ENCODE results near the gene RABGAP1. TPM values are rescaled to one million over a fixed set of nuclear protein-coding genes. Genes with fewer than 3 reads are reported as not detected.
"Not testable (repeated sequence)": the region's sequence is repeated elsewhere in the genome, so short reads cannot be mapped to it uniquely, and the experiment has no call there.

The RABGAP1 gene
- 38.3 TPM for polyA plus RNA-seq
- long read RNA-seq, donor 1, result 0 reads
- long read RNA-seq, donor 2, full-length matches to known transcripts, result 2 of 2 reads
- long read RNA-seq, donor 2, partial matches to known transcripts, result 0 of 2 reads
- long read RNA-seq, donor 2, other reads (novel, unspliced or antisense), result 0 of 2 reads
- long read RNA-seq, donor 3, result 0 reads
- long read RNA-seq, donor 4, partial matches to known transcripts, result 0 of 1 reads
- long read RNA-seq, donor 4, other reads (novel, unspliced or antisense), result 0 of 1 reads
- long read RNA-seq, donor 5, result 0 reads
- long read RNA-seq, donor 6, full-length matches to known transcripts, result 4 of 71 reads
- long read RNA-seq, donor 6, partial matches to known transcripts, result 67 of 71 reads
- long read RNA-seq, donor 6, other reads (novel, unspliced or antisense), result 0 of 71 reads
- long read RNA-seq, donor 7, partial matches to known transcripts, result 55 of 55 reads
- long read RNA-seq, donor 7, other reads (novel, unspliced or antisense), result 0 of 55 reads
- long read RNA-seq, donor 8, partial matches to known transcripts, result 0 of 2 reads
- long read RNA-seq, donor 8, other reads (novel, unspliced or antisense), result 0 of 2 reads
- long read RNA-seq, donor 9, partial matches to known transcripts, result 38 of 38 reads
- long read RNA-seq, donor 9, other reads (novel, unspliced or antisense), result 0 of 38 reads
- long read RNA-seq, donor 10, full-length matches to known transcripts, result 2 of 45 reads
- long read RNA-seq, donor 10, partial matches to known transcripts, result 43 of 45 reads
- long read RNA-seq, donor 10, other reads (novel, unspliced or antisense), result 0 of 45 reads
- long read RNA-seq, donor 11, full-length matches to known transcripts, result 1 of 1 reads
- long read RNA-seq, donor 11, partial matches to known transcripts, result 0 of 1 reads
- long read RNA-seq, donor 11, other reads (novel, unspliced or antisense), result 0 of 1 reads

GRCh38 chr9:122940749-122941581 lies at the start of gene RABGAP1:
TSS of gene RABGAP1 (plus strand) at chr9:122941020. CDS start at chr9:122957060, 16,040 bp downstream.
- H3K36me3 ChIP-seq (ENCODE audit: control insufficient read depth, insufficient read depth, low read length), result peaks cover 22% of the 10 kb centered on the region
- H3K4me1 ChIP-seq (ENCODE audit: control insufficient read depth, insufficient read depth, low read length), result peaks cover 3% of the 10 kb centered on the region
- no peaks in the 10 kb centered on the region for H3K9me3 ChIP-seq (ENCODE audit: control insufficient read depth, low read depth, low read length)
- H3K4me3 ChIP-seq (ENCODE audit: low read length), result peak within 1 kb of the TSS; percentile 71
- peak; percentile 99 for DNase-seq
- no CpG with 5 or more reads among the region's 54 CpGs for WGBS (ENCODE audit: insufficient coverage, low lambda C conversion rate)
- H3K27ac ChIP-seq (ENCODE audit: low read length), result peak within 1 kb of the TSS; percentile 74
- H3K27me3 ChIP-seq (ENCODE audit: control insufficient read depth, insufficient read depth, low read length), result no peaks in the 10 kb centered on the region

- no peak overlapping the region for H3K4me3 ChIP-seq (ENCODE audit: low read length)
- no peak for DNase-seq
- WGBS (ENCODE audit: insufficient coverage, low lambda C conversion rate), result no CpG with 5 or more reads among the region's 1 CpG
- H3K27ac ChIP-seq (ENCODE audit: low read length), result no peak overlapping the region
- H3K4me1 ChIP-seq (ENCODE audit: control insufficient read depth, insufficient read depth, low read length), result no peaks in the 10 kb centered on the region
- no peaks in the 10 kb centered on the region for H3K27me3 ChIP-seq (ENCODE audit: control insufficient read depth, insufficient read depth, low read length)
- H3K36me3 ChIP-seq (ENCODE audit: control insufficient read depth, insufficient read depth, low read length), result peaks cover 13% of the 10 kb centered on the region
- no peaks in the 10 kb centered on the region for H3K9me3 ChIP-seq (ENCODE audit: control insufficient read depth, low read depth, low read length)
Measured at GRCh38 chr9:122897969-122898368, 42.9 kb upstream of the RABGAP1 start.

GRCh38 chr9:122900791-122901190 lies 40.0 kb upstream of the RABGAP1 start:
- no peak for DNase-seq
- no peak overlapping the region for H3K27ac ChIP-seq (ENCODE audit: low read length)
- peaks cover 4% of the 10 kb centered on the region for H3K4me1 ChIP-seq (ENCODE audit: control insufficient read depth, insufficient read depth, low read length)
- no peak overlapping the region for H3K4me3 ChIP-seq (ENCODE audit: low read length)
- no peaks in the 10 kb centered on the region for H3K27me3 ChIP-seq (ENCODE audit: control insufficient read depth, insufficient read depth, low read length)
- 90% methylated on average over 2 of the region's 2 CpGs for WGBS (ENCODE audit: insufficient coverage, low lambda C conversion rate)
- H3K9me3 ChIP-seq (ENCODE audit: control insufficient read depth, low read depth, low read length), result no peaks in the 10 kb centered on the region
- H3K36me3 ChIP-seq (ENCODE audit: control insufficient read depth, insufficient read depth, low read length), result peaks cover 9% of the 10 kb centered on the region

GRCh38 chr9:122904466-122904822 lies 36.4 kb upstream of the RABGAP1 start:
- peak overlapping the region; percentile 93 for H3K4me3 ChIP-seq (ENCODE audit: low read length)
- DNase-seq, result peak in 1 of 2 donors; percentile 7
- WGBS (ENCODE audit: insufficient coverage, low lambda C conversion rate), result no CpG with 5 or more reads among the region's 8 CpGs
- peaks cover 4% of the 10 kb centered on the region for H3K4me1 ChIP-seq (ENCODE audit: control insufficient read depth, insufficient read depth, low read length)
- H3K27me3 ChIP-seq (ENCODE audit: control insufficient read depth, insufficient read depth, low read length), result no peaks in the 10 kb centered on the region
- peaks cover 2% of the 10 kb centered on the region for H3K36me3 ChIP-seq (ENCODE audit: control insufficient read depth, insufficient read depth, low read length)
- no peaks in the 10 kb centered on the region for H3K9me3 ChIP-seq (ENCODE audit: control insufficient read depth, low read depth, low read length)
- H3K27ac ChIP-seq (ENCODE audit: low read length), result peak overlapping the region; percentile 79

GRCh38 chr9:122904823-122905710 lies 35.8 kb upstream of the RABGAP1 start, which contains the start of gene RC3H2:
TSS of gene RC3H2 (minus strand) at chr9:122905359. CDS start at chr9:122897509, 7,850 bp downstream.
- Histone ChIP-seq H3K27me3 (ENCODE audit: control insufficient read depth, insufficient read depth, low read length) (no peaks in the 10 kb centered on the region), H3K4me3 (ENCODE audit: low read length) (peak within 1 kb of the TSS; percentile 93), H3K4me1 (ENCODE audit: control insufficient read depth, insufficient read depth, low read length) (peaks cover 4% of the 10 kb centered on the region), H3K36me3 (ENCODE audit: control insufficient read depth, insufficient read depth, low read length) (peaks cover 2% of the 10 kb centered on the region), H3K9me3 (ENCODE audit: control insufficient read depth, low read depth, low read length) (no peaks in the 10 kb centered on the region), H3K27ac (ENCODE audit: low read length) (peak within 1 kb of the TSS; percentile 79)
- peak; percentile 99 for DNase-seq
- no CpG with 5 or more reads among the region's 77 CpGs for WGBS (ENCODE audit: insufficient coverage, low lambda C conversion rate)

- no CpG with 5 or more reads among the region's 16 CpGs for WGBS (ENCODE audit: insufficient coverage, low lambda C conversion rate)
- not testable (repeated sequence) for H3K9me3 ChIP-seq (ENCODE audit: control insufficient read depth, low read depth, low read length); H3K4me1 ChIP-seq (ENCODE audit: control insufficient read depth, insufficient read depth, low read length); H3K36me3 ChIP-seq (ENCODE audit: control insufficient read depth, insufficient read depth, low read length); H3K4me3 ChIP-seq (ENCODE audit: low read length); H3K27ac ChIP-seq (ENCODE audit: low read length); H3K27me3 ChIP-seq (ENCODE audit: control insufficient read depth, insufficient read depth, low read length); DNase-seq
Measured at GRCh38 chr9:122906122-122906521, 34.7 kb upstream of the RABGAP1 start.

- peaks cover 2% of the 10 kb centered on the region for H3K4me1 ChIP-seq (ENCODE audit: control insufficient read depth, insufficient read depth, low read length)
- 15% methylated on average over 5 of the region's 9 CpGs for WGBS (ENCODE audit: insufficient coverage, low lambda C conversion rate)
- H3K4me3 ChIP-seq (ENCODE audit: low read length), result peak overlapping the region; percentile 85
Measured at GRCh38 chr9:122912671-122912963, 28.2 kb upstream of the RABGAP1 start.

GRCh38 chr9:122912964-122913673 lies 27.7 kb upstream of the RABGAP1 start, which contains the start of gene ZBTB6:
TSS of gene ZBTB6 (minus strand) at chr9:122913323. CDS start at chr9:122912072, 1,251 bp downstream.
- peak within 1 kb of the TSS; percentile 76 for H3K27ac ChIP-seq (ENCODE audit: low read length)
- peaks cover 2% of the 10 kb centered on the region for H3K4me1 ChIP-seq (ENCODE audit: control insufficient read depth, insufficient read depth, low read length)
- H3K9me3 ChIP-seq (ENCODE audit: control insufficient read depth, low read depth, low read length), result no peaks in the 10 kb centered on the region
- DNase-seq, result peak; percentile 69 to 92
- H3K4me3 ChIP-seq (ENCODE audit: low read length), result peak within 1 kb of the TSS; percentile 85
- no CpG with 5 or more reads among the region's 35 CpGs for WGBS (ENCODE audit: insufficient coverage, low lambda C conversion rate)
- H3K27me3 ChIP-seq (ENCODE audit: control insufficient read depth, insufficient read depth, low read length), result no peaks in the 10 kb centered on the region
- peaks cover 11% of the 10 kb centered on the region for H3K36me3 ChIP-seq (ENCODE audit: control insufficient read depth, insufficient read depth, low read length)

More at GRCh38 chr9:122912671-122912963, 28.2 kb upstream of the RABGAP1 start:
- H3K9me3 ChIP-seq (ENCODE audit: control insufficient read depth, low read depth, low read length), result no peaks in the 10 kb centered on the region
- DNase-seq, result no peak
- H3K27me3 ChIP-seq (ENCODE audit: control insufficient read depth, insufficient read depth, low read length), result no peaks in the 10 kb centered on the region
- peak overlapping the region; percentile 76 for H3K27ac ChIP-seq (ENCODE audit: low read length)
- H3K36me3 ChIP-seq (ENCODE audit: control insufficient read depth, insufficient read depth, low read length), result peaks cover 11% of the 10 kb centered on the region

- H3K36me3 ChIP-seq (ENCODE audit: control insufficient read depth, insufficient read depth, low read length), result peaks cover 5% of the 10 kb centered on the region
- no CpG with 5 or more reads among the region's 2 CpGs for WGBS (ENCODE audit: insufficient coverage, low lambda C conversion rate)
- H3K27me3 ChIP-seq (ENCODE audit: control insufficient read depth, insufficient read depth, low read length), result no peaks in the 10 kb centered on the region
- H3K4me1 ChIP-seq (ENCODE audit: control insufficient read depth, insufficient read depth, low read length), result no peaks in the 10 kb centered on the region
- H3K9me3 ChIP-seq (ENCODE audit: control insufficient read depth, low read depth, low read length), result no peaks in the 10 kb centered on the region
- no peak for DNase-seq
- no peak overlapping the region for H3K27ac ChIP-seq (ENCODE audit: low read length)
- H3K4me3 ChIP-seq (ENCODE audit: low read length), result no peak overlapping the region
Measured at GRCh38 chr9:122918310-122918709, 22.5 kb upstream of the RABGAP1 start.
